Measurements from ENCODE around the gene BAZ1A. TPM values are rescaled to one million over a fixed set of nuclear protein-coding genes. Genes with fewer than 3 reads are reported as not detected.

Gene BAZ1A
- total and polyA plus RNA-seq, 2 donors = 14.8 to 38.3 TPM

DNA sequence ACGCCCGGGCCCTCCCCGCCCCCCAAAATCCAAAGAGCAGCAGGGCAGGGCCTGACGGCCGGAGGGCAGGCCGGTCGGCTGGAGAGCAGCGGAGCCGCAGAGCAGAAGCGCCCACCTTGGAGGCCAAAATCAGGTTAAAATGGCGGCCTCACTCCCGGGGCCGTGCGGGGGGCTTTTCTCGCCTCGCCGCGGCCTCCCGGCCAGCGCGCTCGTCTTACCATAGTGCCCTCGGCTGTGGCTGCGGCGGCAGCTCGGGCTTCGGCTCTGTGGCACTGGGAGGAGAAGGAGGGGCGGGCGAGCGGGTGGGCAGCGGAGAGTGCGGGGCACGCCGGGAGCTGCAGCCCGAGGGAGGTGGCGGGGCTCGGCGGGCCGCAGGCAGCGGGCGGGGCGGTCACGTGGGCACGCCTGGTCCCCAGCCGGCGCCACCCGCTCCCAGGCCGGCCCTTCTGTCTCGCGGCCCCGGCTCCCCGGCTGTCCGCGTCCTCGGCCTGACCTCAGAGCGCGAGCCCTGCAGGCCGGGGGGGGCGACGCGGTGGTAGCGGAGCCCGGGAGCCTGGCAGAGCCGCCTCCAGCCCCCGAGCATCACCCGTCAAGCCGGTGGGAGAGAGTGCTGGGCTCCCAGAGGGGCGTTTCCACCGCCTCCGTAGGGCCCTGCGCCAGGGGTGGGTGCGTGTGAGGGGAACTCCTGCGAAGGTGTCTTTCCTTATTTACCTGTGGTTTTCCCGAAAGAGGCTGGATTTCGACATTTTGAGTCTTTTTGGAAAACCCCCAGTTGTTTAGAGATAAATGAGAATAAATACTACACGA, 160.6 kb downstream of the BAZ1A start, which contains the start of gene CFL2:
CFL2 (minus strand) TSS at position 274 of the 807 bp plus-strand sequence; CDS start at position 221, 53 bp downstream.
- Histone ChIP-seq H3K4me3 (ENCODE audit: low read depth, low read length) (peak within 1 kb of the TSS; percentile 87), H3K27ac (ENCODE audit: low read depth) (peak within 1 kb of the TSS; percentile 97), H3K4me1 (ENCODE audit: insufficient read depth) (peaks cover 2% of the 10 kb centered on the region), H3K36me3 (ENCODE audit: insufficient read depth) (no peaks in the 10 kb centered on the region)
- no peak for DNase-seq (ENCODE audit: extremely low spot score)
- WGBS = under 1% methylated on average over 76 of the region's 76 CpGs

DNA sequence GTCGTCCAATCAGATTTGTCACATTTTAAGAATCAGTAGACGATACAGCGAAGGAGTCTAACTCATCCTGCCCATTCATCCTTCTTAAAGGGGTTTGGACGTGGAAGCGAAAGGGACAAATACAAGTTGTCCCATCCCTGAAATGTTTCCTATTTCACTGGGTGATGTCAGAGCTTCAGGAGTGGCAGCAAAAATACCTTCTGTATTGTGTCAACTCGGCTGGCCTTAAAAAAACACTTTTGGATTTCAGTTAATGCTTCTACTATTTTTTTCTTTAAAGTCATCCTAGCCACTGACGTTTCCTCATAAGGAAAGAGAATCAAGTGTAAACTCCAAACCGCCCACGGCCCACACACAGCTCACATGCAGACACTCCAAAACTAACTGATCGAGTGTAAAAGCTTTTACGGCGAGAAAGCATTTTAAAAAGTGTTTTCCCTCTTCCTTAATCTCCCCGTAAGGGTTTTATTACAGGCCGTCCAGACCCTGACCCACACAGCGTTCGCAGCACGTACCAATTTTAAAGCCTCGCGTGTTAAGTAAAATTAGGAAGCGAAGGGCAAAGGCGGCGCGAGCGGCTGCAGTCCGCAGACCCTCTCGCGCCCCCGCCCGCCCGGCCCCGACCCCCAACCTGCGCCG, 161.4 kb downstream of the BAZ1A start:
- peak overlapping the region; percentile 97 for H3K27ac ChIP-seq (ENCODE audit: low read depth)
- WGBS = under 1% methylated on average over 33 of the region's 33 CpGs
- no peaks in the 10 kb centered on the region for H3K36me3 ChIP-seq (ENCODE audit: insufficient read depth)
- H3K4me3 ChIP-seq (ENCODE audit: low read depth, low read length) = peak overlapping the region; percentile 87
- no peak for DNase-seq (ENCODE audit: extremely low spot score)
- H3K4me1 ChIP-seq (ENCODE audit: insufficient read depth) = peaks cover 2% of the 10 kb centered on the region

DNA sequence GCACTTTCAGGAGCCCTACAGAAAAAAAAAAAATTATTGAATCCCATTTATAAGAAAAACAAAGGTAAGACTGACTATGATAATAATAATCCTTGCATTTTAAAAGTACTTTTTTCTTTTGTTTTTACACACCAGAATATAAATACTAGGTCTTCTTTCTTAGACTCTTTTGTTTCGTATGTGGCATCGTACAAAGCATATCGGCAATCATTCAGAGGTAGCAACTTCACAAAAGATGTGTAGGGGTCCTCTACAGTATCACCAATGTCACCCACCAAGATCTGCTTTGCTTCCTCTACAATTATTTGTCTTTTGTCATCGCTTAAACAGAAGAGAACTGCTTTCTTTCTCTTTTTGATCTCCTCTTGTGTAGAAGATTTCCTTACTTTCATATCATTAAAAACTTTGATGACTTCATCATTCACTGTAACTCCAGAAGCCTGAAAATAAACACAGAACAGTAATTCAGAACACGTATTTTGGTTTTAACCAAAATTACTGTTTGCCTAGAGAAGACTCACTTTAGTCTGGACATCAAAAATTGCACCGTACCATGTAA, 162.0 kb downstream of the BAZ1A start:
- Histone ChIP-seq H3K27ac (ENCODE audit: low read depth) (peak overlapping the region; percentile 67), H3K4me1 (ENCODE audit: insufficient read depth) (peaks cover 2% of the 10 kb centered on the region), H3K36me3 (ENCODE audit: insufficient read depth) (no peaks in the 10 kb centered on the region), H3K4me3 (ENCODE audit: low read depth, low read length) (peak overlapping the region; percentile 87)
- WGBS = 37% methylated on average over 6 of the region's 6 CpGs
- no peak for DNase-seq (ENCODE audit: extremely low spot score)

GRCh38 chr14:34711796-34712712, 163.1 kb downstream of the BAZ1A start:
- no peak for DNase-seq (ENCODE audit: extremely low spot score)
- Histone ChIP-seq H3K4me1 (ENCODE audit: insufficient read depth) (peaks cover 2% of the 10 kb centered on the region), H3K36me3 (ENCODE audit: insufficient read depth) (no peaks in the 10 kb centered on the region), H3K27ac (ENCODE audit: low read depth) (no peak overlapping the region), H3K4me3 (ENCODE audit: low read depth, low read length) (no peak overlapping the region)
- 41% methylated on average over 4 of the region's 4 CpGs for WGBS

- Histone ChIP-seq H3K4me3 (ENCODE audit: low read depth, low read length) (no peak overlapping the region), H3K36me3 (ENCODE audit: insufficient read depth) (no peaks in the 10 kb centered on the region), H3K4me1 (ENCODE audit: insufficient read depth) (peaks cover 2% of the 10 kb centered on the region), H3K27ac (ENCODE audit: low read depth) (no peak overlapping the region)
- 26% methylated on average over 3 of the region's 3 CpGs for WGBS
- DNase-seq (ENCODE audit: extremely low spot score) = no peak
These were observed 164.0 kb downstream of the BAZ1A start for GRCh38 chr14:34711169-34711568.

- H3K36me3 ChIP-seq (ENCODE audit: insufficient read depth) = no peaks in the 10 kb centered on the region
- no peak overlapping the region for H3K27ac ChIP-seq (ENCODE audit: low read depth)
- peaks cover 2% of the 10 kb centered on the region for H3K4me1 ChIP-seq (ENCODE audit: insufficient read depth)
- WGBS = 24% methylated on average over 2 of the region's 2 CpGs
- DNase-seq (ENCODE audit: extremely low spot score) = no peak
- H3K4me3 ChIP-seq (ENCODE audit: low read depth, low read length) = no peak overlapping the region
These were observed 164.4 kb downstream of the BAZ1A start for GRCh38 chr14:34710744-34711143.

DNA sequence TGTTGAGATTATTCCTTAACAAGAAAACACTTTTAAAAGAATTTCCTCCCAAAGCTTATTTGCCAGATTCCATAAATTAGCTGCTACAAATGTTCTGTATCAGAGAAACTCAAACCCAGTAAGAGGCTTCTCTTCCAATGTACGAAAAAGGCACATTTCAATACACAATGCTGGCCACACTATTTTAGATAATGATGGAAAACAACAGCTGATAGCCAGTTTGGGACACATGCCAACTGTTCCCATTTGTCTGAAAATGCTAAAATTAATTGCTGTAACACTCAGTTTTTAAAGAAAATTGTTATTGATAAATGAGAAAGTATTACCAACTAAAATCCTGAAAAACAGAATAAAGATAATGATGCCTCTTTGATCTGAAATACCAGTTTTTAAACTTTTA, 165.2 kb downstream of the BAZ1A start:
- 28% methylated on average over 1 of the region's 1 CpG for WGBS
- H3K4me1 ChIP-seq (ENCODE audit: insufficient read depth) = peaks cover 2% of the 10 kb centered on the region
- H3K36me3 ChIP-seq (ENCODE audit: insufficient read depth) = no peaks in the 10 kb centered on the region
- no peak overlapping the region for H3K27ac ChIP-seq (ENCODE audit: low read depth)
- no peak for DNase-seq (ENCODE audit: extremely low spot score)
- no peak overlapping the region for H3K4me3 ChIP-seq (ENCODE audit: low read depth, low read length)

GRCh38 chr14:34707722-34708121, 167.4 kb downstream of the BAZ1A start:
- Histone ChIP-seq H3K4me3 (ENCODE audit: low read depth, low read length) (no peak overlapping the region), H3K36me3 (ENCODE audit: insufficient read depth) (no peaks in the 10 kb centered on the region), H3K27ac (ENCODE audit: low read depth) (no peak overlapping the region), H3K4me1 (ENCODE audit: insufficient read depth) (no peaks in the 10 kb centered on the region)
- WGBS = 41% methylated on average over 3 of the region's 3 CpGs
- DNase-seq (ENCODE audit: extremely low spot score) = no peak

Small RNA genes within 50 kb of the gene (small RNA-seq; reads per million reads assigned to genes)
- gene AL121603.1 (not detected), gene RNU7-41P (not detected)

Other genes with a start within 250 kb of the BAZ1A start
- gene SNX6, start 245.2 kb downstream of the BAZ1A start, total RNA-seq = 171 TPM
- 58.9 TPM for gene SNX6, start 245.2 kb downstream of the BAZ1A start, polyA plus RNA-seq
- 296 TPM for gene CFL2, start 160.8 kb downstream of the BAZ1A start, total RNA-seq
- 176 TPM for gene CFL2, start 160.8 kb downstream of the BAZ1A start, polyA plus RNA-seq
- gene SRP54, start 107.6 kb upstream of the BAZ1A start, total RNA-seq = 111 TPM
- 34.3 TPM for gene SRP54, start 107.6 kb upstream of the BAZ1A start, polyA plus RNA-seq
- 49.5 TPM for gene FAM177A1, start 170.9 kb upstream of the BAZ1A start, total RNA-seq
- 72.6 TPM for gene FAM177A1, start 170.9 kb upstream of the BAZ1A start, polyA plus RNA-seq
- 66.2 TPM for gene PPP2R3C, start 246.6 kb upstream of the BAZ1A start, total RNA-seq
- 28.3 TPM for gene PPP2R3C, start 246.6 kb upstream of the BAZ1A start, polyA plus RNA-seq
- 28.8 TPM for gene PRORP, start 247.2 kb upstream of the BAZ1A start, total RNA-seq
- 12.4 TPM for gene PRORP, start 247.2 kb upstream of the BAZ1A start, polyA plus RNA-seq